Pons (tissue), 1 donor: Measurements from ENCODE around the gene ATP1A1.
A peak's percentile ranks its signal among the peaks of the same experiment; 100 is the strongest.

ENCODE experiments used
- DNase-seq: peaks from one replicate; pipeline ENCODE4 v3.0.0-alpha.2; 2016; ENCODE audit warnings: low spot score

Gene ATP1A1

GRCh38 chr1:116372191-116372590 lies 853 bp upstream of the ATP1A1 start:
- DNase-seq, result no peak

DNA sequence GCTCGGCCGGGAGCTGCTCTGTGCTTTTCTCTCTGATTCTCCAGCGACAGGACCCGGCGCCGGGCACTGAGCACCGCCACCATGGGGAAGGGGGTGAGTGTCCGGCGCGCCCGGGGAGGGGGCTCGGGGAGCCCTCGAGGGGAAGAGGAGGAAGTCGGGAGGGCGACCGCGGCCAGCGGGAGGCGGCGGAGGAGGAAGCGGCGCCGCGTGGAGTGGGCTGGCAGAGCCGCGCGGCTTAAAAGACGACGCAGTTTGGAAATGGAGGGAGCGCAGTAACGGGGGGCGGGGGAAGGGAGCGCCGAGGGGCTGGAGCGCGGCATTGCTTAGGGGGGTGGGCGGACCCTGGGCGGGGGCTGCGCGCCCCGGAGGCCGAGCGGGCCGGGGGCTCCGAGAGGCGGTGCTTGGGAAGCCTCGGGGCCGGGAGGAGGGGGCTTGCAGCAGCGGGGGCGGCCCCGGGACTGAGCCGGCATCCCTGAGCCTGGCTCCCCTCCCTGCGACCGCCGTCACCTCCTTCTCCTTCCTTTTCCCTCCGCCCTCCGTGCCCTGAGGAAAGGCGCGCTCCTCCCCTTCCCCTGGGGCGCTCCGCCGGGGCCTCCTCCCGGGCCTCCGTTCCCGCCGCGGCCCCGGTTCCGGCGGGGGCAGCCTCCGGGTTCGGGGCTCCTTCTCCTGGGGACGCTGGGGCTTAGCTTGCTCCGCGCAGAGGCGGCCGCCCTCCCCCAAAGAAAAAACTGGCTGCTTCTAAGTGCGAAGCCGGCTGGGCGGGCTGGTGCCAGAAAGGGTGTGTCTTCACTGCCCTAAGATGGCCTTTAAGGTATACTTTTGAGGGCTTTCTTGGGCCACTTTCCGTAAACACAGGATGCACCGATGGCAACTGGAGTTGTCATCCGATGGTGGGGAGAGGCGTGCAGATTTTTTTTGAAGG lies 648 bp downstream of the ATP1A1 start:
- DNase-seq, result peak; percentile 50

GRCh38 chr1:116374353-116375147 lies 1.5 kb downstream of the ATP1A1 start:
- DNase-seq, result peak; percentile 53

DNA sequence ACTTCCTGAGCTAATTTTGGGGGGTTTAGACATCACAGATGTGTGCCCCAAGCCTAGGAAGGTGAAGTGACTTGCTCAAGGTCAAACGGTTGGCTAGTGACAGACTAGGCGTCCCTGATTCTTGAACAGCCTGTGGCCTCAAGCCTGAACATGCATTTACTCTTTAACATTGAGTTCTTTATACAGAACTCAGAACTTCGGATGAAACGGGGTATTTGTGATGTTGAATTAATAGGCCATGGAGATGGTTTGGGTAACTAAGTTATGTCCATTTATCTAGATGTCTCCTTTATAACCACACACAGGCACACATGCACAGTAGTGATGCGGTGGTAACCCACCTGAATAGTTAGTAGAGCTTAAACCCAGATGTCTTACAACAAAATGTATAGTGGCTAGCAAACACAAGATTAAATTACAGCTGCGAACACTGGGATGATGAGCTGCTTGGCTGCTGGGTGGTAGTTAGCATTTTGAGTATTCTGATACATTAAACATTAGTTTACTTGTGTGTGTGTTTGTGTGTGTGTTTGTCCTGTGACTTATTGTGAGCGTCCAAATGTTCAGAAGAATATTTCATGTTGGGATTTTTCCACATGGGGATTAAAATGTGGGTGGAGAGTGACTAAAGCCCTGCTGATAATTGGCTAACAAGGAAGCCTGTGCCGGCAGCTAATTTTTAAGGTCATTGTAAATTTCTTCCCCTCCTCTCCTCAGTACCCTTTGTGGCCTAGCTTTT lies 2.3 kb downstream of the ATP1A1 start:
- DNase-seq, result peak; percentile 70

DNA sequence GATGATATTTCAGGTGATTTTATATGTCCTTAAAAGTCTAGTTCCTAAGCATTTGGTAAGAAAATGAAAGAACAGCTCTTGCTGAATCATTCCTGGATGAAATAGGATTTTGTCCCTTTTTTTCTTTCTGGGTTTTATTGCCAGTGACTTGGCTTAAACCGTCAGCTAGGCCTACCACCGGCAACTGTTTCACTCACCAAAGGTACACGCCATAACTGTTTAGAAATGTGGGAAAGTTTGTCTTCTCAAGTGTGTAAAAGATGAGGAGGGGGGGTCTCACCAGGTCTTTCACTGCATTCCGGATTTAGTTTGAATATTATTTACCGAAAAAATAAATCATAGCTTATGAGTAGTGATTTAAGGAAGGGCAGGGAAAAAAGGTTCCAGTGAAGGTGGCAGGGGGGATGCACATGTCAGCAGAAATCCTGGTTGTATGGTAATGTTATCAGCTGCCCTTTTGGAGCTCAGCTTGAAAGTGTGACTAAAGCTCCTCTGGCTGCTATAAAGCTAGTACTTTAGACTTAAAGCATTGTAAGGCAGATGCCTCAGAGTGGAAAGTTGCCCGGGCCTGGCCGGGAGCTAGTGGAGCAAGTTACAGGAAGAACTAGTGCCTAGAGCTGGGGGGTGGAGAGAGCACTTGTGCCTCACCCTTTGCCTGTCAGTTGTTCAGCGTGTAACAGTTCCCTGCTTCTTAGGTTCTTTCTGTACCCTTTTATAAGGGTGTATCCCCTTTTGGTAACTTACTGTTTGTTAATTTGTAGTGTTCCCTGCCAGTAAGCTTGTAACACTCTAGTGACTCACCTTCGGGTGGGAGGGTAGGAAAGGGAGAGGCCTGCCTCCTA lies 3.1 kb downstream of the ATP1A1 start:
- peak; percentile 84 for DNase-seq

GRCh38 chr1:116376729-116377086 lies 3.7 kb downstream of the ATP1A1 start:
- DNase-seq, result no peak

DNA sequence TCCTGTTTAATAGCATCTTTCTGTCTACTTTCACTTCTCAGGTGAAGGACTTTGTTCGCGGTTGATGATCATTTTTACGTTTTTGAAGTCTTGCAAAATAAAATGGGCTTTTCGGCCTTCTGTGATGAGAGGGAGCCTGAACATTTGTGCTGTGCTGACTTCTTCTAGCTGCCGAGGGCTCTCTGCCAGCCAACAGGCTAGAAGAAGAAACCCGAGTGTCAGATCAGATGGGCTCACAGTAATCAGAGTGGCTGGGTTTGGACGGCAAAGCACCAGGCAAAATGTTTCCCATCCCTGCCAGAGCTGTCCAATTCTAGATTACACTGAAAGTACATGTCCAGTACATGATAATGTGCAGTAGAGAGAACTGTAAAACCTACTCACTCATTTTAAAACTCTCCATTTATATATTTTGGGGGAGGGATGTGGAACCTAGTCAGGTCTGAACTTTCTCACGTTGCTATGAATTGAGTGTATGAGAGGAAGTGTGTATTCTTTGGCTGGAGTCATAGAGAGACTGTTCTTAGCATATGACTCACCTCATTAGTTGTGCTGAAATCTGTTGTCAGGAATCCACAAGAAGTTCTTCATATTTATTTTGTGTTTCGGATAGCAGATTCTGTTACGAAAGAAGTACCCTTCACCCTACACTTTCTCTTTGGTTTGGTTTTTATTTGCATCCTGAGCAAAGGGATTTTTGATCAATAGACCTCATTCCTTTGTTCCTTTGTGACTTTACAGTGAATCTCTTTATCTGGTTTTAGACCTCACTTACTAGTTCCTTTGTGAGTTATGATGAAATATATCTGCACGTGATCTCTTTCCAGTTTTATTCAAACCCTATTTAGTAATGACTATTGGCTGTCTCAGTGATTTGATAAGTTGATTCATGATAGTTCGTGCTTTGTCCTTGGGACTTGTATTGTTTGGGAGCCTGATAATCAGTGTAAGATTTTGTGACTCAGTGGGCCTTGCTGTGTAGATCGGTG lies 4.8 kb downstream of the ATP1A1 start:
- peak; percentile 92 for DNase-seq

DNA sequence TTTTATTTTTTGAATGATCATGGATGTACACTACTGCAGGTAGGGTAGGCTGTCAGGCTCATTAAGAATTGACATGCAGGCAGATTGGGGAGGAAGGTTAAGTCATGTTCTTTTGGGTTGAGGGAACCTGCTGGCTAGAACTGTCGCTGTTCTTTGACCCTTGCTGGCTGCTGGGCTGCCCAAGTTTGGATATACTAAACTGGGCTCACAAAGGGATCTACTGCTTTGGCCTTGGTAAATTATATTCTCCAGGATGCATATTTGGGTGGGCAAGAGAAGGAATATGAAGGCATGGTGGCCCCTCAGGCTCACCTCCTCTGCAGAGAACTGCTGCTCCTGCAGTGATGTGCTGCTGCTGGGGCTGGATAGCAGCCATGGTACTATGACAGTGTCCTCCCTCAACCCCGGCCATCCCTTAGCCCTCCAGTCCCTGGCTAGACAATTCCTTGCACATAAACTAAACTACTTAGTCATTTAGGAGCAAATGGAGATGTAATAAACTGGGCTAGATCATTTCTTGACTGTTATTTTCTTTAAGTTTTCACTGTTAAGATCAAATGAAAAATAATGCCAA lies 6.1 kb downstream of the ATP1A1 start:
- no peak for DNase-seq

DNA sequence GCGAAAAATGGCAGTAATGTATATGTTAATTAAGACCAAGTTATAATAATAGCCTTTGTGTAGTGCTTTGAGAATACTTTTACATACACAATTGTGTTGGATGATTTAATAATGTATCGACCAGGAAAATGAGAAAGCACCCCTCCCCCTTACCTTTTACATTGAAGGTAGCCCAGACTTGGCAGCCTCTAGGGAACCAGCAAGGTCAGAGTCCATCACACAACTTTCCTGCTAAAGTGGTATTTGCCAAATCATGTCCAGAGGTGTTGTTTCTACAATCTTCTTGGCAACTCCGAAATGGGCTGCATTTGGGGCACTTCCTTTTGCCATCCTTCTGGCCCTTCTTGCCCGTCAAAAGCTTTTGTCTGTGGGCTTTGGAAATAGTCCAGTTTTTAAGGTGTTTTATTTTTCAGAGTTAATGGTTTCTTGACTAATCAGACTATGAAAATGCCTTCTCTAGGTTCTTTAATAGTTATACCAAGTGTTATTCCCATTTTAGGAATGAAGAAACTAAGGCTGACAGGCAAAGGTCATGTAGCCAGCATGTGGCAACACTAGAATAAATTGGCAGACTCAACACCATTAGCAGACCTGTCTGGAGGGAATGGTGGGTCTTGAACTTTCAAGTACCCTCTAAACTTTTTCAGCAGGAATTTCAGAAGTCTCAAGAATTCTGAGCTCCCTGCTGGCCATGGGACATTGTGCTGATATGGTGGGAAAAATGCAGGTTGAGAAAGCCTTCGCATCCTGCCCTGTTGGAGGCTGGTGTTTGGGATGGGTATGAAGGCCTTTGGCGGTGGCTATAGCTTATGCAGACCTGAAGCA lies 6.8 kb downstream of the ATP1A1 start:
- no peak for DNase-seq

GRCh38 chr1:116380499-116381242 lies 7.6 kb downstream of the ATP1A1 start:
- no peak for DNase-seq

DNA sequence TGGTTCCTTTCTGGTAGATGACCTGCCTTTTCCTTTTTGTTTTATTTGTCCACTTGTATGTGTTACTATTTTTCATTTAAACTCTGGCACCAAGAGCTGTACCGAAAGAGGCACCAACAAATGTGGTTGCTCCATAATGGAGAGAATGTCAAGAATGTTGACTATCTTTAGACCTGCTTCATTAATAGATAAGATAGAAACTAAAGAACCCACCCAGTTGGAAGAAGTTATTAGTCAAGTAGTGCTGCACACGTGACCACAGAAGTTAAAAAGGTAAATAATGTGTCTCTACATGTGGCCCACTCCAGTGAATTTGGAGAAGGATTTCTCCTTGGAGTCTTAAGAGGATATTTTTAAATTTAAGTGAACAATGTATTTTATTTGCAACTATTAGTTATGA lies 9.3 kb downstream of the ATP1A1 start:
- DNase-seq, result no peak

DNA sequence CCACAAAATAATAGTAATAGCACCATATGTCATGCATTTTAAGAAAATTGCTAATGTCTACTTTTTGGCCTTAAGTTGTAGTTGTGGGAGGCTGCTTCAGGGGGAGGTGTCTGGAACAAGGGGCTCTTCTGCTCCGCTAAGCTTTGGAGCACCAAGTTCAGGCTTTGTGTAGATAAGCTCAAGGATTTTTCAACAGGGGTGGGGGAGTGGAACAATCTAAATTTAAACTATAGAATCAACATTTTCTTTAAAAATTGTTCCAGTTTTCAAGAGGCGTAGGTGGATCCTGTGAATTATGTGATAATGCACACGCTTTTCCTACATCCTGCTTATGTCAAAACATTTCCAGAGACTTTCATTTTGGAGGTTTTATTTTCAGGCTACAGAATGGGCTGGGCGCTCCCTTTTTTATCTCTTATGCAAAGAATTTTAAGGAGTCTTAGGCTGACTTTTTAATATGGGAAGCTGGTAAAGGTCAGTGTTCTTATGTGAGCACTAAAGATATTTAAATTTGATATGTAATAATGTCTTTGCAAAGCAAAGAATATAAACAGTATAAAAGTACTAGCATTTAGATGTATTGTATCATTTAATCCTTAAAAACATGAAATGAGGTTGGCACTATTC lies 9.9 kb downstream of the ATP1A1 start:
- no peak for DNase-seq

DNA sequence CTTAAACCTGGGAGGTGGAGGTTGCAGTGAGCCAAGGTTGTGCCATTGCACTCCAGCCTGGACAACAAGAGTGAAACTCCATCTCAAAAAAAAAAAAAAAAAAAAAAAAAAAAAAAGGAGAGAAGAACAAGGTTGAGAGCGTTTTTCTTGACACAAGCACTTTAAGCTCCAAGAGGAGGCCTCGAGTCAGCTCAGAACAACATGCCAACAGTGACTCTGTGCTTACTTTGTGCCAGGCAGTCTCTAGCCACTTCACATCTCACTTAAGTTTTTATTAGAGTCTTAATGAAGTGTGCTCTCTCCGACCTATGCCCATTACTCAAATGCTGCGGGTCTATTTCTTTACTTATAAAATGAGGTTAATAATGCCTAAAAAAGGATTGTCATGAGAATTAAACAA lies 13.0 kb downstream of the ATP1A1 start:
- DNase-seq, result no peak

DNA sequence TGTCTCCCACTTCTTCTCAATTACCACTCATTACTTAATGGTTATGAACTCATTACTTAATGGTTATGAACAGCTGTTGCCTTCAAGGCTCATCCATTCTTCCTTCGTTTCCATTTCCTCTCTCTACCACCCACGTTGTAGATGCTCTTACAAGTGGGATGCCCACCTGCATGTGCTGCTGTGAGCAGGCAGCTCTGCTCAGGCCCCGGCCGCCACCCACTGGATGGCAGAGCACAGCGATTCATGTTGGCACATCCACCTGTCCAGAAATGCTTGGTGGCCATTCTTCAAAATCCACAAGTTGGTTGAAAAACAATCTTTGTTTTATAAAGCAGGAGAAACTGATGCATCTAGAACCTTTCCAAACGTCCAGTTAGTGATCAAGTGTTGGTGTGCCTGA lies 14.5 kb downstream of the ATP1A1 start:
- no peak for DNase-seq

- no peak for DNase-seq
Measured at GRCh38 chr1:116388122-116388521, 15.1 kb downstream of the ATP1A1 start.

DNA sequence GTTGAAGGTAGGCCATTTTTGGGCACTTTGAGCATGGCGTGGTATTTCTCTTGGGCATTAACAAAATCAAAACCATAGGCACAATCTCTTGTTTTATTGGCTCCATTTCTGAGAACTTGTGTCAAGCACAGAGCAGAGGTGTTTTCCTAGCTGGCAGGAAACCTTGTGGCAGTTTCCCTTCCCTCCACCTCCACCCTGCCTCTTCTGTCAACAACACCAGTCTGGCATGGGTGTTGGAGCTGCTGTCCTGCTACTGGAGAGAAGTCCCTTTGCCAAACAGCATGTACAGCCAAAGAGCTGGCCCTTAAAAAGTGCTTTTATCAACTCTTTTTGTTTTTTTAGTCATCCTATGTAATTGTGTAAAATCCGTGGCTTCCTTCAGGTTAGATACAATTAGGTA lies 16.0 kb downstream of the ATP1A1 start:
- no peak for DNase-seq

GRCh38 chr1:116389686-116390085 lies 16.6 kb downstream of the ATP1A1 start:
- DNase-seq, result no peak

- no peak for DNase-seq
Measured at GRCh38 chr1:116390195-116390594, 17.2 kb downstream of the ATP1A1 start.
